IPS DF 6.9 (cell line): ENCODE measurements around the gene CSAG3.
"Not testable (repeated sequence)": the region's sequence is repeated elsewhere in the genome, so short reads cannot be mapped to it uniquely, and the experiment has no call there.

Source experiments
- DNase-seq: peaks from one replicate; pipeline ENCODE4 v3.0.0-alpha.2; 2013; ENCODE audit warnings: low read depth, low spot score
- H3K27ac ChIP-seq: one replicate; pipeline ENCODE4 v1.5.1; 2013; ENCODE audit warnings: low read length, control low read depth
- H3K27me3 ChIP-seq: 2 replicates; pipeline ENCODE4 v1.6.1; 2013; ENCODE audit warnings: mild to moderate bottlenecking, low read length; ENCODE audit not compliant: control insufficient read depth, insufficient read depth
- H3K36me3 ChIP-seq: 2 replicates; pipeline ENCODE4 v1.6.1; 2013; ENCODE audit warnings: low read length; ENCODE audit not compliant: control insufficient read depth, insufficient read depth
- H3K4me1 ChIP-seq: 2 replicates; pipeline ENCODE4 v1.6.1; 2013; ENCODE audit warnings: low read length; ENCODE audit not compliant: control insufficient read depth, insufficient read depth
- H3K4me3 ChIP-seq: 2 replicates; pipeline ENCODE4 v1.5.1; 2013; ENCODE audit warnings: mild to moderate bottlenecking, low read length
- H3K9me3 ChIP-seq: 2 replicates; pipeline ENCODE4 v1.6.1; 2013; ENCODE audit warnings: low read length, inconsistent platforms; ENCODE audit not compliant: control insufficient read depth, insufficient read depth
- WGBS: extraction: QIAGEN DNeasy Blood & Tissue Kit; methylation state at CpG from one replicate; pipeline ENCODE4 v1.1.7; 2013; ENCODE audit warnings: mixed read lengths, missing lambda C conversion rate; ENCODE audit not compliant: insufficient read length, insufficient coverage; 5-methylcytosine and 5-hydroxymethylcytosine counted together

The CSAG3 gene

GRCh38 chrX:152758918-152759317, at the start of gene CSAG3:
Gene CSAG3 (plus strand): TSS chrX:152759218.
- not testable (repeated sequence) for H3K27me3 ChIP-seq, H3K4me3 ChIP-seq, DNase-seq, H3K4me1 ChIP-seq, H3K27ac ChIP-seq, H3K36me3 ChIP-seq, H3K9me3 ChIP-seq
- no CpG with 5 or more reads among the region's 2 CpGs for WGBS

GRCh38 chrX:152713195-152713594, 45.8 kb upstream of the CSAG3 start:
- H3K9me3 ChIP-seq, H3K4me1 ChIP-seq, DNase-seq, H3K36me3 ChIP-seq, H3K27me3 ChIP-seq, H3K27ac ChIP-seq, H3K4me3 ChIP-seq: not testable (repeated sequence)
- no CpG with 5 or more reads among the region's 5 CpGs for WGBS

GRCh38 chrX:152713815-152714787, 44.9 kb upstream of the CSAG3 start, which contains the start of gene MAGEA2B:
Gene MAGEA2B (plus strand): TSS chrX:152714628. CDS start chrX:152717107, 2,479 bp downstream.
- H3K4me1 ChIP-seq, H3K27me3 ChIP-seq, DNase-seq, H3K27ac ChIP-seq, H3K4me3 ChIP-seq, H3K9me3 ChIP-seq, H3K36me3 ChIP-seq: not testable (repeated sequence)
- no CpG with 5 or more reads among the region's 35 CpGs for WGBS

- no peak for DNase-seq
- no peaks in the 10 kb centered on the region for H3K9me3 ChIP-seq
- H3K4me3 ChIP-seq = no peak overlapping the region
- H3K27me3 ChIP-seq = no peaks in the 10 kb centered on the region
- H3K4me1 ChIP-seq = no peaks in the 10 kb centered on the region
- WGBS = no CpG with 5 or more reads among the region's 7 CpGs
- H3K36me3 ChIP-seq = no peaks in the 10 kb centered on the region
- no peak overlapping the region for H3K27ac ChIP-seq
Measured at GRCh38 chrX:152725409-152725808, 33.6 kb upstream of the CSAG3 start.

GRCh38 chrX:152733261-152733975, 25.6 kb upstream of the CSAG3 start, which contains the start of the genes CSAG1 and MAGEA12:
Gene CSAG1 (minus strand): TSS chrX:152733721. CDS start chrX:152732460, 1,261 bp downstream.
Gene MAGEA12 (plus strand): TSS chrX:152733757. CDS start chrX:152736162, 2,405 bp downstream.
- Histone ChIP-seq H3K4me1 (no peaks in the 10 kb centered on the region), H3K36me3 (no peaks in the 10 kb centered on the region), H3K9me3 (no peaks in the 10 kb centered on the region), H3K27me3 (no peaks in the 10 kb centered on the region), H3K27ac (no peak within 1 kb of the TSS), H3K4me3 (no peak within 1 kb of the TSS)
- no peak for DNase-seq
- no CpG with 5 or more reads among the region's 21 CpGs for WGBS

- no CpG with 5 or more reads among the region's 22 CpGs for WGBS
- not testable (repeated sequence) for H3K4me3 ChIP-seq, H3K27ac ChIP-seq, H3K9me3 ChIP-seq, H3K4me1 ChIP-seq, H3K36me3 ChIP-seq, DNase-seq, H3K27me3 ChIP-seq
Measured at GRCh38 chrX:152734143-152734858, 24.7 kb upstream of the CSAG3 start.

- Histone ChIP-seq H3K4me3 (no peak overlapping the region), H3K27ac (no peak overlapping the region), H3K9me3 (no peaks in the 10 kb centered on the region), H3K27me3 (no peaks in the 10 kb centered on the region), H3K36me3 (no peaks in the 10 kb centered on the region), H3K4me1 (no peaks in the 10 kb centered on the region)
- no CpG with 5 or more reads among the region's 2 CpGs for WGBS
- DNase-seq = no peak
Measured at GRCh38 chrX:152735101-152735500, 23.9 kb upstream of the CSAG3 start.

GRCh38 chrX:152735860-152736511, 23.0 kb upstream of the CSAG3 start:
- no peaks in the 10 kb centered on the region for H3K4me1 ChIP-seq
- no peak overlapping the region for H3K4me3 ChIP-seq
- no peaks in the 10 kb centered on the region for H3K27me3 ChIP-seq
- no peaks in the 10 kb centered on the region for H3K9me3 ChIP-seq
- no peak for DNase-seq
- H3K36me3 ChIP-seq = no peaks in the 10 kb centered on the region
- no CpG with 5 or more reads among the region's 12 CpGs for WGBS
- H3K27ac ChIP-seq = no peak overlapping the region

GRCh38 chrX:152736528-152736927, 22.5 kb upstream of the CSAG3 start:
- WGBS = no CpG with 5 or more reads among the region's 12 CpGs
- not testable (repeated sequence) for H3K36me3 ChIP-seq, H3K9me3 ChIP-seq, H3K27ac ChIP-seq, DNase-seq, H3K4me1 ChIP-seq, H3K4me3 ChIP-seq, H3K27me3 ChIP-seq

- Histone ChIP-seq H3K9me3 (no peaks in the 10 kb centered on the region), H3K27me3 (no peaks in the 10 kb centered on the region), H3K4me1 (no peaks in the 10 kb centered on the region), H3K36me3 (no peaks in the 10 kb centered on the region), H3K4me3 (no peak overlapping the region), H3K27ac (no peak overlapping the region)
- no peak for DNase-seq
- WGBS = no CpG with 5 or more reads among the region's 5 CpGs
Measured at GRCh38 chrX:152738560-152738959, 20.5 kb upstream of the CSAG3 start.
